ENCODE measurements around the gene MAGOHB.
"Not testable (repeated sequence)": the region's sequence is repeated elsewhere in the genome, so short reads cannot be mapped to it uniquely, and the experiment has no call there.

MAGOHB gene

GRCh38 chr12:10613349-10614055 is at the start of gene MAGOHB:
Gene MAGOHB, minus strand, starts transcription at chr12:10613609. Its CDS starts 77 bp downstream, at chr12:10613532.
- Histone ChIP-seq H3K9me3 (ENCODE audit: low read depth, low read length) (no peaks in the 10 kb centered on the region), H3K9ac (ENCODE audit: insufficient read length) (peak within 1 kb of the TSS; percentile 99), H3K36me3 (ENCODE audit: insufficient read depth, low read length) (peaks cover 31% of the 10 kb centered on the region), H3K4me3 (peak within 1 kb of the TSS; percentile 94), H3K27ac (peak within 1 kb of the TSS; percentile 87)
- TF ChIP-seq POLR2AphosphoS5 (IDR thresholded peaks at IDR 0.05; ENCODE audit: borderline replicate concordance, low read depth, low read length) (peak; percentile 99), FOXP2 (optimal IDR thresholded peaks at IDR 0.05; ENCODE audit: control extremely low read depth, extremely low read length, insufficient read depth) (no peak), EZH2 (IDR thresholded peaks at IDR 0.05) (no peak)
- peak; percentile 79 for DNase-seq (ENCODE audit: low read depth, low spot score)

- Histone ChIP-seq H3K9ac (ENCODE audit: insufficient read length) (no peak overlapping the region), H3K36me3 (ENCODE audit: insufficient read depth, low read length) (no peaks in the 10 kb centered on the region), H3K27ac (no peak overlapping the region), H3K9me3 (ENCODE audit: low read depth, low read length) (no peaks in the 10 kb centered on the region), H3K4me3 (no peak overlapping the region)
- no peak for DNase-seq (ENCODE audit: low read depth, low spot score)
- TF ChIP-seq FOXP2 (optimal IDR thresholded peaks at IDR 0.05; ENCODE audit: control extremely low read depth, extremely low read length, insufficient read depth) = no peak
- TF ChIP-seq EZH2 (IDR thresholded peaks at IDR 0.05) = no peak
- TF ChIP-seq POLR2AphosphoS5 (IDR thresholded peaks at IDR 0.05; ENCODE audit: borderline replicate concordance, low read depth, low read length) = no peak
Measured at GRCh38 chr12:10661338-10661737, 47.9 kb upstream of the MAGOHB start.

- Histone ChIP-seq H3K36me3 (ENCODE audit: insufficient read depth, low read length) (no peaks in the 10 kb centered on the region), H3K4me3 (no peak overlapping the region), H3K27ac (no peak overlapping the region), H3K9me3 (ENCODE audit: low read depth, low read length) (no peaks in the 10 kb centered on the region), H3K9ac (ENCODE audit: insufficient read length) (no peak overlapping the region)
- no peak for DNase-seq (ENCODE audit: low read depth, low spot score)
- no peak for TF ChIP-seq POLR2AphosphoS5 (IDR thresholded peaks at IDR 0.05; ENCODE audit: borderline replicate concordance, low read depth, low read length)
- TF ChIP-seq EZH2 (IDR thresholded peaks at IDR 0.05) = no peak
- no peak for TF ChIP-seq FOXP2 (optimal IDR thresholded peaks at IDR 0.05; ENCODE audit: control extremely low read depth, extremely low read length, insufficient read depth)
Measured at GRCh38 chr12:10654003-10654402, 40.6 kb upstream of the MAGOHB start.

GRCh38 chr12:10652192-10652591 is 38.8 kb upstream of the MAGOHB start:
- TF ChIP-seq EZH2 (IDR thresholded peaks at IDR 0.05) (no peak), POLR2AphosphoS5 (IDR thresholded peaks at IDR 0.05; ENCODE audit: borderline replicate concordance, low read depth, low read length) (no peak), FOXP2 (optimal IDR thresholded peaks at IDR 0.05; ENCODE audit: control extremely low read depth, extremely low read length, insufficient read depth) (no peak)
- Histone ChIP-seq H3K9ac (ENCODE audit: insufficient read length) (no peak overlapping the region), H3K27ac (no peak overlapping the region), H3K36me3 (ENCODE audit: insufficient read depth, low read length) (no peaks in the 10 kb centered on the region), H3K9me3 (ENCODE audit: low read depth, low read length) (no peaks in the 10 kb centered on the region), H3K4me3 (no peak overlapping the region)
- DNase-seq (ENCODE audit: low read depth, low spot score) = no peak

GRCh38 chr12:10646576-10646975 is 33.2 kb upstream of the MAGOHB start:
- not testable (repeated sequence) for H3K36me3 ChIP-seq (ENCODE audit: insufficient read depth, low read length); H3K4me3 ChIP-seq; H3K9me3 ChIP-seq (ENCODE audit: low read depth, low read length); DNase-seq (ENCODE audit: low read depth, low spot score); H3K27ac ChIP-seq; H3K9ac ChIP-seq (ENCODE audit: insufficient read length)

GRCh38 chr12:10645910-10646309 is 32.5 kb upstream of the MAGOHB start:
- H3K9ac ChIP-seq (ENCODE audit: insufficient read length) = no peak overlapping the region
- H3K36me3 ChIP-seq (ENCODE audit: insufficient read depth, low read length) = no peaks in the 10 kb centered on the region
- no peak overlapping the region for H3K4me3 ChIP-seq
- no peak overlapping the region for H3K27ac ChIP-seq
- DNase-seq (ENCODE audit: low read depth, low spot score) = no peak
- TF ChIP-seq FOXP2 (optimal IDR thresholded peaks at IDR 0.05; ENCODE audit: control extremely low read depth, extremely low read length, insufficient read depth) (no peak), EZH2 (IDR thresholded peaks at IDR 0.05) (no peak), POLR2AphosphoS5 (IDR thresholded peaks at IDR 0.05; ENCODE audit: borderline replicate concordance, low read depth, low read length) (no peak)
- H3K9me3 ChIP-seq (ENCODE audit: low read depth, low read length) = no peaks in the 10 kb centered on the region

- TF ChIP-seq FOXP2 (optimal IDR thresholded peaks at IDR 0.05; ENCODE audit: control extremely low read depth, extremely low read length, insufficient read depth) (no peak), POLR2AphosphoS5 (IDR thresholded peaks at IDR 0.05; ENCODE audit: borderline replicate concordance, low read depth, low read length) (no peak), EZH2 (IDR thresholded peaks at IDR 0.05) (no peak)
- Histone ChIP-seq H3K4me3 (no peak overlapping the region), H3K9ac (ENCODE audit: insufficient read length) (no peak overlapping the region), H3K27ac (no peak overlapping the region), H3K36me3 (ENCODE audit: insufficient read depth, low read length) (no peaks in the 10 kb centered on the region), H3K9me3 (ENCODE audit: low read depth, low read length) (no peaks in the 10 kb centered on the region)
- DNase-seq (ENCODE audit: low read depth, low spot score) = no peak
Measured at GRCh38 chr12:10641735-10642500, 28.5 kb upstream of the MAGOHB start.

GRCh38 chr12:10638728-10639127 is 25.3 kb upstream of the MAGOHB start:
- no peak for TF ChIP-seq POLR2AphosphoS5 (IDR thresholded peaks at IDR 0.05; ENCODE audit: borderline replicate concordance, low read depth, low read length)
- Histone ChIP-seq H3K9ac (ENCODE audit: insufficient read length) (no peak overlapping the region), H3K36me3 (ENCODE audit: insufficient read depth, low read length) (no peaks in the 10 kb centered on the region), H3K9me3 (ENCODE audit: low read depth, low read length) (no peaks in the 10 kb centered on the region), H3K4me3 (no peak overlapping the region), H3K27ac (no peak overlapping the region)
- no peak for DNase-seq (ENCODE audit: low read depth, low spot score)

All from SK-N-MC (cell line).